Activated T-helper 9 cell treated with anti-CD3 and anti-CD28 coated beads, Interleukin-2, amount 50 U/mL, for 16 hours (primary cell): ENCODE data around the gene MAN1B1.
"Not testable (repeated sequence)": the region's sequence is repeated elsewhere in the genome, so short reads cannot be mapped to it uniquely, and the experiment has no call there.

Experiments
- DNase-seq: peaks from one replicate; pipeline ENCODE4 v3.0.0-alpha.2; 2020; ENCODE audit warnings: low read depth

MAN1B1 gene

DNA sequence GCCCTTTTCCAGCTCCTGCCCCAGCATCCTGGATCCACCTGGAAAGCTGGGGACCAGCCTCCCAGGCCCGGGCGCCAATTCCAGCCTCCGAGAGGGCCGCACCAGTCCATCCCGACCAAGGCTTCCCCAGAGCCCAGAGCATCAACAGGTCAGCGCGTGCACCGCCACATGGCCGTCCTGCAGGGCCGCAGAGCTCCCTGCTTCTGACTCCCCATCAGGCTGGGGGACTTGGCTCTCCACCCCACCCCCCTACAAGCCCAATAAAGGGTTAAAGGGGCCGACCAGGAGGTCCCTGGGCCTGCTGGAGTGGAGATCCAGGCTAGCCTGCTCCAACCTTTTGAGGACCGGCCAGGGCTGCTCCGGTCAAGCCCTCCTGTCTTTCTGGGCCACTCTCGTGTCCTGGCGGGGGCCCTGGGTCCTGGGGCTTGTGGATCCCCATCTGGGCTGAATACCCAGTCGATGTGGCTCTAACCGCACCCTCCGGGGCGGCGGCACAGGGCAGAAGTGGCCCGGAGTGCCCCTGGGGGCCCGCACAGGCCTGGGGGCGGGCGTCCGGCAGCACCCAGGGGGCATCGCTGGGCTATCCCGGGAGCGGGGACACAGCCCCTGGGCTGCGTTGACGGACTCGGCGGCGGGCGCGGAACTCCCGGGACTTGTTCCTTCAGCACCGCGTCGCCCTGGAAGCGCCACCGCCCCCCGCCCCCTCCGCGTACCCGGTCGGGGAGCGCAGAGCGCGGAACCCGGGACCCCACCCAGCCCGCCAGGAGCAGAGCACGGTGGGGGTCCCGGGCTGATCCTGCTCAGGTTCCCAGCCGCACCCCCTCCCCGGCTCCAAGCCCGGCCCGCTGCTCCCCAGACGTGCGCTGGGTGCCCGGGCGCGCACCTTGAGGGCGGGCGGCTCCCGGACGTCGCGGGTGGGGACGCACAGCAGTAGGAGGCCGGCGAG, 33.5 kb upstream of the MAN1B1 start:
- DNase-seq: no peak

DNA sequence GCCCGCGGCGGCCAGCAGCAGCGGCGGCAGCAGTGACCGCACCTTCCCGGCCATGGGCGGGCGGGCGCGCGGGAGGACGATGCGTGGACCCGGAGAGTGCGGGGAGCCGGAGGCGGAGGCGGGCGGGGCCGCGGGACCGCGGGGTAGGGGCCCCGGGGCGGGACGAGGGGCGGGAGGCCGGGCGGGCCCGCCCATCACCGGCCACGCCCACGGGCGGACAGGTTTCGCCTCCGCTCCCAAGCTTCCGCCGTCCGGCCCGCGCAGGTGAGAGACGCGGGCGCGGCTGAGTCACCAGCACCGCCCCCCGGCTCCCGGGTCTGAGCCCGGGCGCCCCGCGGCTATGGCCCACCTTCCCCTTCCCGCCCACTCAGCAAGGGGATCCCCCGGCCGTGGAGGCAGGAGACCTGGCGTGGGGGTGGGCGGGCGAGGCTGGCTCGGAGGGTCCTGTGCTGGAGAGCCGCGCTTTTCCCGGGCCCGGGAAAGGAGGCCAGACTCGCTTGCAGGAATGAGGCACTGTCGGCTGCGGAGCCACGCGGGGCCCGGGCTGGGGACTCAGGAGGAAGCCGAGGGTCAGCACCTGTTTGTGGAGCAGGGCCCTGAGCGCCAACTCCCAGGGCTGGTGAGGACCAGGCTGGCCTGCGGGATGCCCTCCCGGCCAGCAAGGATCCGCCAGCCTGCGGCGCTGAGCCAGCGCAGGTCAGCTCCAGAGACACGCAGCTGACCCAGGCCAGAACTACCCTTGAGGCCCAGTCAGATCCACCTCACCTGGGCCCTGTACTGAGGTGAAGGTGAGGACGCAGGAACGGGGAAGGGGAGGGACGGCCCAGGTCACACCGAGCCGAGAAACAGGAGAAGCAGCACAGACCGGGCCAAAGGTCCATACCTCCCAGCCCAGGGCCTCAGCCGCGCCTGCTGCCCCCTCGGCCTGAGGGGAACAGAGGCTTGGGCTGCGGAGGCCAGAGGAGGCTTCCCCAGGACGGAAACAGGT, 32.5 kb upstream of the MAN1B1 start, which contains the start of gene ENTPD2:
ENTPD2 (minus strand) TSS at position 118 of the 988 bp plus-strand sequence; CDS start at position 54, 64 bp downstream.
- DNase-seq: peak; percentile 31

DNA sequence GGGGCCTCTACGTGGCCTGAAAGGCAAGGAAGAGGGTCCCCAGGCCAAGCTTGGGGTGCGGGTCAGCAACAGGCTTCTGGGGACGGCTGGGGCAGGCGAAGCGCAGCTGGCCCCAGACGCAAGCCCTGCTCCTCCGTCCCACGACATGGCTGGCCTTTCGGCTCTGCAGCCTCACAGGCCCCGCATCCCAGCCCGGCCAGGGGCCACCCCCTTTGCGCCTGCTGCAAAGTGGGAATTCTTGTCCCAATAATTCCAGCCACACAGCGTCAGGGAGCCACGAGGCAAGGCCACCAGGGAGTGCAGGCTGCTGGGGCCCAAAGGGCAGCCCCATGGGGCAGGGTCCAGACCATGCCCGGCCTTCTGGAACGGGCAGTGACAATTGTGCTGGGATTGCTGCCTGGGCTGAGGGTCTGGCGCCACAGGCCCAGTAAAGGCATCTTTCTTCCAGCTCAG, 31.8 kb upstream of the MAN1B1 start:
- DNase-seq: no peak

DNA sequence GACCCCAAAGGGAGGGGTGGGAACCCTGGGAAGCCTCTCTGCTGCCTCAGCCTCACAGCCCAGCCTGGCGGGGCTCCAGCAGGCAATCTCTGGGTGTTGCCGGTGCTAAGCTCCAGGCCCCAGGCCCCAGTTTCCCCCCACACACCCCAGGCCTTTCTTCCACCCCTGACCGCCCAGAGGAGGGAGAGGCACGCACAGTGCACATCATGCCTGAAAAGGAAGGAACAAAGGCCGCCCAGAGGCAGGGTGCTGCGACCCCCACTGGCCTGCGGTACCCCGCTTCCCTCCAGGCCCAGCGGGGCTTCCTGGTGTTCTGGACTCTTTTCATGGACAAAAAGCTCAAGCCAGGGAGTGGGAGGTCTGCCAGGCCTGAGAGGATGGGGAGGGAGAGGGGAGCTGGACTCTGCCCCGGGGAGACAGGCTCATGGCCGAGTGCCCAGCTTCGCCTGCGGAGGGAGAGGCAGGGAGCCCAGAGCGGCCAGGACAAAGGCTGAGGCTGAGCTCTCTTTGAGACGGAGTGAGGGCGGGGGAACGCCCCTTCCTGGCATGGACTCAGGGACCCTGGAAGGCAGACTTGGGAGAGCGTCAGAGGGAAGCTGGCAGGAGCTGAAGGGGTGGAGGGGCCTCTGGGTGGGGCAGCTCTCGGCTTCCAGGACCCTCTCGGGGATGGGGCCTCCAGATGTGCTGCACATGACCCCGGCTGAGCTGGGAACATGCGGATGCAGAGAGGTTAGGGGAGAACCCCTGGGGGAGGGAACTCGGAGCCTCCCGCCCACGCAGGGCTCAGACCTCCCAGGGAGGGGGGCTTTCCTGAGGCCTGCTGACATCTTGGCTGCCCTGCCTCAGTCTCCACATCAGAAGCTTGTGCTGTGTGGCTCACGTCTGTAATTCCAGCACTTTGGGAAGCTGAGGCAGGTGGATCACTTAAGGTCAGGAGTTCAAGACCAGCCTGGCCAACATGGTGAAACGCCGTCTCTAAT, 31.1 kb upstream of the MAN1B1 start:
- no peak for DNase-seq

DNA sequence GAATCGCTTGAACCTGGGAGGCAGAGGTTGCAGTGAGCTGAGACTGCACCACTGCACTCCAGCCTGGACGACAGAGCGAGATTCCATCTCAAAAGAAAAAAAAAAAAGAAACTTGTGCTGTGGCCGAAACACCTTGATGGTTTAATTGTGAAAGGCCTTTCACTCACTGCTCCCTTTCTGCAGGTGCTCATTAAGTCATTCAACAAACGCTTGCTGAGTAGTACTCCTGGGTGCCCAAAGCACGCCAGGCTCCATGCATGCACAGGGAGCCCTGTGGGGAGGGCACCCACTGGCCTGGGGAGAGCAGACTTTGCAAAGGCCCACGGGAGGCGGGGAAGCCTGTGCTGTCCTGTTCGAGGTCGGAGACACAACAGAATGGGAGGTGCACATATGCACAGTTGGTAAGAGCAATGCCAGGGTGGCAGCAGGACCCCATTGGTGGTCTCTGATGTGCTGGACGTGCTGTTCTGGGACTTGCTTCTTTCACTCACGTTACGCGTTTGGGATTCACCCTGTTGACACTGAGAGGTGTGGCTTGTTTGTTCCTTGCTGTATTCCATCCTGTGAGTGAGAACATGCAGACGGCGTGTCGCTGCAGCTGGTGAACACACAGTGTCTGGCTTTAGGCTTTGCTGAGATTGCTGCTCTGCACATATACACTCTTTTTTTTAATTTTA, 29.9 kb upstream of the MAN1B1 start:
- no peak for DNase-seq

DNA sequence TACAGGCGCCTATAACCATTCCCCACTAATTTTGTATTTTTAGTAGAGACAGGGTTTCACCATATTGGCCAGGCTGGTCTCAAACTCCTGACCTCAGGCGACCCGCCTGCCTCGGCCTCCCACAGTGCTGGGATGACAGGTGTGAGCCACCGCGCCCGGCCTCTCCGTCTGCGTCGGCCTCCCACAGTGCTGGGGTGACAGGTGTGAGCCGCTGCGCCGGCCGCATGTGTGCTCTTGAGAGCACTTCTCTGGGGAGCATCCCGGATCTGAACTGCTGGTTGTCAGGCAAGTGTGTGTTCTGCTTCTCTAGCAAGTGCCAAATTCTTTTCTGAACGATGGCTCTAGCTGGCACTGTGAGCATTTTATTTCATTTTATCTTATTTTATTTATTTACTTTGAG, 29.2 kb upstream of the MAN1B1 start:
- no peak for DNase-seq

DNA sequence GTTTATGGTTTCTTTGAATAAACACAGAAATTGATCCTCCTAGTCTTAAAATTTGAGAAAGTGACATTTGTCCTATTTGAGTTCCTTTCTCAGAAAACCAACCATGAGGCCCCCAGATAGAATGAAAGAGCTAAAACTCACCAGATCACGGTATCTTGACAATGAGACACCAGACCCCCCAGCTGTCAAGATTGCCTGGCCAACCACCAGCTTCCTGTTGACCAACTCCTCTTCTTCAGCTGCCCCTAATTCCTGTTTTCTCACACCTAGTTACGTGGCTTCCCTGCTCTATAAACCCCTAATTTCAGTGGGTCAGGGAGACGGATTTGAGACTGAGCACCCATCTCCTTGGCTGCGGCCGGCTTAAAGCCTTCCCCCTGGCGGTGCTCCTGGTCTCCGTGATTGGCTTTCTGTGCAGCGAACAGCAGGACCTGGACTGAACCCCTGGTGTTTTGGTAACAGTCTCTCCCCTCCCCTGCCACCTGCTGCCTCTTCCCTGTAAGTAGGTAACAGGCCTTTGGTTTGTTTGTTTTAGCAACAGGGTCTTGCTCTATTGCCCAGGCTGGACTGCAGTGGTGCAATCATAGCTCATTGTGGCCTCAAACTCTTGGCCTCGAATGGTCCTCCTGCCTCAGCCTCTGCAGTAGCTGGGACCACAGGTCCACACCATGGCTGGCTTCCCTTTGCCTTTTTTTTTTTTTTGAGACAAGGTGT, 28.1 kb upstream of the MAN1B1 start:
- no peak for DNase-seq

DNA sequence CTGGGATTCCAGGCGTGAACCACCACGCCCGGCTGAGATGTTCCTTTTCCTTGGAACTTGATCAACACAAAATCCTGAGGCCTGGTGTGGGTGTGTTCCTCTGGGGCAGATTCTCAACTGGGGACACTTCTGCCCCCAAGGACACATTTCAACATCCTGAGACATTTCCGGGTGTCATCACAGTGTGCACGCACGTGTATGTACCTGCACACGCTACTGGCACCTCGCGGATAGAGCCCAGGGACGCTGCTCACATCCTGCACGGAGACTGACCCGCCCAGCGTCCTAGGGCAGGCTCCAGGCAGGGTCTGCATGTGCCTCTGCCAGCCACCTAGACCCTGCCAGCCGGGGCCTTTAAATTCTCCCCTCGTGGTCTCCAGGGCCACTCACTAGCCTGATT, 24.4 kb upstream of the MAN1B1 start:
- no peak for DNase-seq

DNA sequence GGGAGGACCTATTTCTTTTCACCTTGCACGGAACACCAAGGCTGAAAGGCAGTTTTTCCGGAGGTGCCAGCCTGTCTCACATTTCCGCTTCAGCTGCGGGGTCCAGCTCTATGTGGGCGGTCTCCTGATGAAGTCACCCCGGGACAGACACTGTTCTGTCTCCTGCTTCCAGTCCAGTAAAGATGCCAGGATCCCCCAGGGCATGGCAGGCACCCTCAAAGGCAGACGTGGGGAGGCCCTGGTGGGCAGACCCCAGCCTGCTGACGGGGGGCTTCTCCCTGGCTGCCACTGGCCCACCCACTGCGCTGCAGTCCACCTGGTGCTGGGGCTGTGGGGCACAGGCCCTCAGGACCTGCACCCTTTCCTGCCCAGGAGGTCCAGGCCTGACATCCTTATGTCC, 24.0 kb upstream of the MAN1B1 start:
- DNase-seq: not testable (repeated sequence)

DNA sequence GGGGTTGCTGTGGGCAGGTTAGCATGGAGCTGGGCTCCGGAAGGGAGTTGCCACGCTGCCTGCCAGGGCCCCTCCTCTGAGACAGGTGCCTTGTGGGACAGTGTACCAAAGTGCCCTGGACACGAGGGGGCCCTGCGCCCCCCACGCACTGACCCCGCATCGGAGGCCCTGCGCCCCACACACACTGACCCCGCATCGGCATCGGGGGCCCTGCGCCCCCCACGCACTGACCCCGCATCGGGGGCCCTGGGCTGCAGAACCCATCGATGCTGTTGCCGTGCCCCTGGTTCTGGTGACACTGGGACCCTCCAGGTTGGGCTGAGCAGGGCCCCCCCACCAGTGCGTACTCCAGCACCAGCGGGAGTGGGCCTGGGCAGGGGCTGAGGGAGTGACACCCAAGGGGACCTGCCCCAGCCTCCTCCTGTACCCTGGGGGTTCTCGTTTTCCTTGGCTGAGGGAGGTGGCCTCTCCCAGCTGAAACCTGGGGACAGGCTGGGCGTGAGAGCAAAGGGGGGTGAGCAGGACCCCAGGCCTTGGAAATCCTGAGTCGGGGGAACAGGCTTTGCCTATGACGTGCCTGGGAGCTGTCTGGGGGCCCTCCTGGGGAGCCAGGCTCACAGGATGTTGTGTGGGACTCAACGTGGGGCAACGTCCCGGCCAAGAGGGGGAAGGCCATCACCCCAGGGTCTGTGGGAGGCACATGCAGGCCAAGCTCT, 23.3 kb upstream of the MAN1B1 start:
- DNase-seq: no peak

DNA sequence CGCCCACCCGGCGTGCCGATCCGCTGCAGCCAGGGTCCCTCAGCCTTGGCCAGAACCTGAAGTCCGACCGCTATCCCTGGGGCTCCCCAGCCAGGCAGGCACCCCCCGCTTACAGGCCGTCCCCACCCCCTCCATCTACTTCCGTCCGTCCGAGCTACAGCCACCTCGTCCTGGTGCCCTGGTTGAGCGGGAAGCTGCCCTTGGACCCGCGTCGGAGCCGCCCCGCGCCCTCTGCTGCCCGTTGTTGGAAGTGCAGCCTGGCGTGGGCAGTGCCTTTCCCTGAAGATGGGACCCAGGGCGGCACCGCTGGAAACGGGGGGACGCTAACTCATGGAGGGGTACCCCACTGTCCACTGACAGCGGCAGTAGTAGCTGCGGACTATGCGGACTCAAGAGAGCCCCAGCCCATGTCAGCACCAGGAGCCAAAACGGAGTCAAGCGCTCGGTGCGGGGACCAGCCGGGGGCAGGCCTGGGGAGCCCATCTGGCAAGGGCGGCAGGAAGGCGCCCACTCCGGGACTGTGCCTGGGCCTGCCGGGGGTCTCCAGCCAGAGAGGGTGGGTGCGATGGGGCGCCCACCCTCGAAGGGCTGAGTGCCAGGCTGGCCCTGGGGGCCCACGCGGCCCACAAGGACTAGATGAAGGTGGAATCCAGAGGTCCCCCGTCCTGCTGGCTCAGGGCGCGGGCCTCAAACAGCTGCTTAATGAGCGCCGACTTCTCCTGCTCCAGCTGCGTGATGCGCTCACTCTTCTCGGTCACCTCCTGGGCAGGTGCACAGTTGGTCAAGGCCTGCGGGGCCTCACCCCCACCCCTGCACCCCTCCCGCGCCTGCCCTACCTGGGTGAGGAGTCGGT, 22.5 kb upstream of the MAN1B1 start:
- DNase-seq: peak; percentile 53

DNA sequence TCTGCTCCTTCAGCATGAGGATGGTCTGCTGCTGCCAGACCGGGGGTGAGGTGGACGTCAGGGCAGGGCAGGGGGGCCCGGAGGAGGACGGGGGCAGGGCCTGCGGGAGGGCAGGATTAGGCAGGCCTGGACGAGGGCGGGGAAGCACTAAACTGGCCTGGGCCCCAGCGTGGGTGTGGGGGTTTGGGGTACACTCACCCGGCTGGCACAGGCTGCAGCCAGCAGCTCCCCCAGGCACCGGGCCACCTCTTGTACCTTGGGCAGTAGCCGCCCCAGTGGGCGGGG, 22.0 kb upstream of the MAN1B1 start:
- no peak for DNase-seq

DNA sequence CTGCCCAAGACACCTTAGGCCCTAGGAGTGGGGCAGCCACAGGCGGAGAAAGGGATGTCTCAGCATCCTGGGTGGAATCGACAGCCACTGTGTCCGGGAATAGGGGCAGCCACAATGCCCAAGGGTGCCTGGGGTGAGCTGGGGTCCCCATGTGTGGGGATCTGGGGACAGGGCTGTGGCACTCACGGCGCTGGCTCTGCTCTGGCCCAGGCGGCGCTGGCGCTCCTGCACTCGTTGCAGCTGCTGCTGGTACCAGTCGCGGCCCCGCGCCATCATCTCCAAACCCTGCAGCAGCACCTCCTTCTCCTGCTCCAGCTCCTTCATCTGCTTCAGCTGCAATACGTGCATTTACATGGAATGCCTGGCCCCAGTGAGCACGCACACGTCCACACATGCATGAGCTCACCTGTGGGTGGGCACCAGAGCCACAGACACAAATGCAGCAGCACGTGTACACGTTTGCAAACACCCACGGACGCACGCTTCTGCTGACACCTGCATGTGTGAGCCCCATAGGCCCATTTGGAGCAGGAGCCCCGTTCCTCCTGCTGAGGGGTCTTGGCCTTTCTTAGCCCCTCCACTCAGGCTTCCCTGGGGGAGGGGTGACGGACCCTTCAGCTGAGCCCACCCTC, 21.3 kb upstream of the MAN1B1 start:
- no peak for DNase-seq

DNA sequence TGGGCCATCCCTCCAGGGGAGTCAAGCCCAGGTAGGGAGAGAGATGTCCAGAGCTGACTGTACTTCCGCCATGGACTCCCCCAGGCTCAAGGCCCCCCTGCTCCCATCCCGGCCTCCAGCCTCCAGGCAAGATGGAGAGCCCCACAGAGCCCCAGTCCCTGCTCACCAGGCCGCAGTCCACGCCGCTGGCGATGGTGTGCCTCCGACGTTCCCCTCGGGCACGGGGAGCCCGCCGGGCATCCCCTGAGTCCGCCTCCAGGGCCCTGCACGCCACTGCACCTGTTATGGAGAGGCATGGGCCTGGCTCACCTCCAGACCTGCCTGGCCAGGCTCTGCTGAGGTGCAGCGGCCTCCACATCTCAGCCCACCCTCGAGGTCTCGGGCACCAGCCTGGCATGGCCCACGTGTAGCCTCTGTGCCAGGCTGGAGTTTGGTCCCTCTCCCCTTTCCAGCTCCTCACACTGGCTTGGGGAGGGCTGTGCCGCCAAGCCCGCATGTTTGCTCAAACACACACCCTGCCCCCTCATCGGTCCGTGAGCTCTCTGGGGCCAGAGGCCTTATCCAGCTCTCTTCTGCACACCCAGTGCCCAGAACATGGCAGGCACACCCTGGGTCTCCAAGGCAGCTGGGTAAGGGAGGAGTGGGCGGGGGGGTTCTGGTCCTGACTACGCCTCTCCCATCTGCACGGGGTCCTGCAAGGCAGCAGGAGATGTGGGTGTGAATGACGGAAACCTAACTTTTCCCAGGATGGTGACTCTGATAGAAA, 20.5 kb upstream of the MAN1B1 start:
- no peak for DNase-seq

DNA sequence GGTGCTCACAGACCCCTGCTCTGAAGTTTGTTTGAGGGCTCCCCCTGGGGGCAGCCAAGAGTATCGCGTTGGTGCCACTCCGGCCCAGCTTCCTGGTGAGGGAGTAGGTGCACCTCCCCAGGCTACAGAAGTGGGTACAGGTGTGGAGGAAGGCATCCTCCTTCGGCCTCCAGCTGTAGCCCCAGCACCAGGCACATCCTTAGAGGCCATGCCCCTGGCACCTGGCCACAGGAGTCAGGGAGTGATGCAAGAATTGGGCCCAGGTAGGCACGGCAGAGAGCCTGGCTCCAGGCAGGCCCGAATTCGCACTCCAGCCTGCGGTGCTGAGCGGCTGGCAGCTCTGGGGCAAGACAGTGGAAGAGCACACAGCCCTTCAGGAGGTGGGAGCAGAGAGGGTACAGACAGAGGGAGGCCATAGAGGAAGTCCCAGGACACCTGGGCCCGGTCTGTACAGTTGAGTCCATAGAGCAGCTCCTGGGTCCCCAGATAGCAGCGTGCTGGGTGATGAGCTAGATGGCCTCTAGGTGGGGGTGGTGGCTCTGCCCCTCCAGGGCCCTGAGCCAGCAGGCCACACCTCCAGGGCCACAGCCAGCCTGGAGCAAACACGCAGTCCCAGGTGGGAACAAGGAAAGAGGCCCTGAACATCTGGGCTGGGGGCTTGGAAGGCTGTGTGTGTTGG, 18.8 kb upstream of the MAN1B1 start:
- DNase-seq: peak; percentile 73

DNA sequence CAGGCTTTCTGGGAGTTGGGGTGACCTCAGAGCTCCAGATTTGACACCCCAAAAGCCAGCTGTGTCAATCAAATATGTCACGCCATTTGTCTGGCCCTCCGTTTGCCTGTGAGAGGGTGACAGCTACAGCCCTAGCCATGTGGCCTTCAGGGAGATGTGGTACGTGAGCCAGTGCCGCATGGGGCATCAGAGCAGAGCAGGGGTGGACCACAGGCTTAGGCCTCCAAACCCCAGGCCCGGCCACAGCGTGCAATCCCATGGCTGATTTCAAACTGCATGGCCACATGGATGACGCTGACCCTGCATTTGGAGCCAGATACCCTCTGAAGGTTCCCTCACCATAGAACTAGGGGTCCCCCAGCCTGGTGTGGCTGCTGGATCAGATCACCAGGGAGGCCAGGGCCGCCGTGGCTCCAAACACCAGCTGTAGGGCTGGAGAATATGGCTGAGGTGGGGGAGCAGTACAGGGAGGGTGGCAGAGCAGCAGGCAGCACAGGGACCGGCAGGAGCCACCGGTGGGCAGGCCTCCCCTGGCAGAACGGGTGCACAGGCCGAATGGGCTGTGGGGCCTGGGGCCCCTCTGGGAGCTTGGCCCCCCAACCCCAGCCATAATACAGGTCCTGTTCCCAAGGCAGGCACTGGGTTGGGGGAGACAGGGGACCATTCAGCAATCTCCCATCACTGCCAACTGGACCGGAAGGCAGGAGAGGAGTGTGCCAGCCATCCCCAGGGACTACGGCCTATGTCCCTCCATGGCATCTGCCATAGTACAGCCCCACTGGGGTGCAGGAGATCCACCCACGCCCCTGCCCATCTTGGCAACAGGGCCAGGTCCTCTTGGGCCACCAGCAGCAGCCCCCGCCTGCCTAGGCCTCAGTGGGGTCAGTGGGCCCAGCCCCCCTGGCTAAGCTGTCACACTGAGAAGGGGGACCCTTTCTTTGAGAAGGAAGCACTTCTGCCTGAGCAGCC, 18.0 kb upstream of the MAN1B1 start:
- no peak for DNase-seq
